NCI-H226 (cell line): Measurements from ENCODE around the gene ZNF469.
"Not testable (repeated sequence)": the region's sequence is repeated elsewhere in the genome, so short reads cannot be mapped to it uniquely, and the experiment has no call there.

Experiments
- DNase-seq: peaks from one replicate; pipeline ENCODE4 v3.0.0-alpha.2; 2015

ZNF469 gene

DNA sequence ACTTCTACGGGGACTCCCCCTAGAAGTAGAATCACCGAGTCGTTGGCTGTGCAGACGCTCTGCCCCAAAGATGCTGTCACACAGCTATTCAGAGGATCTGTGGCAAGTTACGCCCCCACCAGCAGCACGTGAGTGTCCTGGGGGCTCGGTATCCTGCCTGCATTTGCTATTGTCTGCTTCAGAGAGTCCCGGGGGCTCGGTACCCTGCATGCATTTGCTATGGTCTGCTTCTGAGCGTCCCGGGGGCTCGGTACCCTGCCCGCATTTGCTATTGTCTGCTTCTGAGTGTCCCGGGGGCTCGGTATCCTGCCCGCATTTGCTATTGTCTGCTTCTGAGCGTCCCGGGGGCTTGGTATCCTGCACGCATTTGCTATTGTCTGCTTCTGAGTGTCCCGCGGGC lies 23.8 kb upstream of the ZNF469 start:
- no peak for DNase-seq

DNA sequence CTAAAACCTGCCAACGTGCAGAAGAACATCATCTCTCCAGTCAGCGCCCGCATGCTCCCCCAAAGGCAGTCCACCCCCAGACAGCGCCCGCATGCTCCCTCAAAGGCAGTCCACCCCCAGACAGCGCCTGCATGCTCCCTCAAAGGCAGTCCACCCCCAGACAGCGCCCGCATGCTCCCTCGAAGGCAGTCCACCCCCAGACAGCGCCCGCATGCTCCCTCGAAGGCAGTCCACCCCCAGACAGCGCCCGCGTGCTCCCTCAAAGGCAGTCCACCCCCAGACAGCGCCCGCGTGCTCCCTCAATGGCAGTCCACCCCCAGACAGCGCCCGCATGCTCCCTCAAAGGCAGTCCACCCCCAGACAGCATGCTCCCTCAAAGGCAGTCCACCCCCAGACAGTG lies 22.4 kb upstream of the ZNF469 start:
- DNase-seq: not testable (repeated sequence)

DNA sequence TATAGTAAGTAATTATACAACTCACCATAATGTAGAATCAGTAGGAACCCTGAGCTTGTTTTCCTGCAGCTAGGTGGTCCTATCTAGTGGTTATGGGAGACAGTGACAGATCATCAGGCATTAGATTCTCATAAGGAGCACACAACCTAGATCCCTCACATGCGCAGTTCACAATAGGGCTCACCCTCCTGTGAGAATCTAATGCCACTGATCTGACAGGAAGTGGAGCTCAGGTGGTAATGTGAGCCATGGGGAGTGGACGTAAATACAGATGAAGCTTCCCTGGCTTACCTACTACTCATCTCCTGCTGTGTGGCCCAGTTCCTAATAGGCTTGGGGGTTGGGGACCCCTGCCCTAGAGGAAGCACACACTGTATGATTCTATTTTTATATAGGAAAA lies 21.8 kb upstream of the ZNF469 start:
- DNase-seq: no peak

DNA sequence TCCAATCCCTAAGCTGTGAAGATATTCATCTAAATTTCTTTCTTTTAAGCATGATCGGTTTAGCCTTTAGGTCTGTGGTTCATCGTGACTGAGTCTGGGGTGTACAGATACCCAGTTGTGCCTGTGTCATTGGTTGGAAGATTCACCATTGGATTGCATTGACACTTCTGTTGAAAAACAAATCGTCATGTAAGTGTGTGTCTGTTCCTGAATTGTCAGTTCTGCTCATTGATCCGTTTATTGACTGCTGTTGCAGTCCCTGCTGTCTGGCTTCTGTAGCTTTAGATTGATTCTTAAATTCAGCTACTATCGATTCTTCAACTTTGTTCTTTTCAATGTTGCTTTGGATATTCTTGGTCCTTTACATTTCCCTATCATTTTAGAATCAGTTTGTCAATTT lies 21.0 kb upstream of the ZNF469 start:
- DNase-seq: no peak

DNA sequence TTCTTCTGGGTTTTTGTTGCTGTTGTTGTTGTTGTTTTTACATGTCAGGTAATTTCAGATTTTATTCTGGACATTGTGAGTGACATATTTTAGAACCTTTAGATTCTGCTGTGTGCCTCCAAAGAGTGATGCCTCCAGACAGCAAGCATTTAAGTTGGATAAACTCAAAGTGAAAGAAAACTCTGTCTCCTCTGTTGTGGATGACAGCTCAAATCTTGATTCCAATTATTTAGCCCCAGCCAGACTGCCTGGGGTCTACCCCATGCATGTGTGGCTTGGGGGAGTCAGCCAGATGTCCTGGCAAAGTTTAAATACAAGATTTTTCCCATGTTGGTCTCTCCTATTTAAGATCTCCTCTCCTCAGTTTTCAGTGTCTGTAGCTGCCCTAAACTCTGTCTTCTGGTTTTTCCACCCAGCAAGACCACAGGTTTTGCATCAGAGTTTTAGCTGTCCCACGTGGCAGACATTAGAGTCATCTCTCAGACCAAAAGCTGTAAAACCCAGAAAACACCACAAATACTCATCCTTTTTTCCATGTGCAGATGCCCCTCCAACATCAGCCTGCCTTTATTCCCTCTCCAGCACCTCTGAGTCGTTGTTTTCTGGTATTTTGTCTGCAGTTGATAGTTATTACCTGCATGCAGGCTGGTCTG lies 19.4 kb upstream of the ZNF469 start:
- DNase-seq: no peak

DNA sequence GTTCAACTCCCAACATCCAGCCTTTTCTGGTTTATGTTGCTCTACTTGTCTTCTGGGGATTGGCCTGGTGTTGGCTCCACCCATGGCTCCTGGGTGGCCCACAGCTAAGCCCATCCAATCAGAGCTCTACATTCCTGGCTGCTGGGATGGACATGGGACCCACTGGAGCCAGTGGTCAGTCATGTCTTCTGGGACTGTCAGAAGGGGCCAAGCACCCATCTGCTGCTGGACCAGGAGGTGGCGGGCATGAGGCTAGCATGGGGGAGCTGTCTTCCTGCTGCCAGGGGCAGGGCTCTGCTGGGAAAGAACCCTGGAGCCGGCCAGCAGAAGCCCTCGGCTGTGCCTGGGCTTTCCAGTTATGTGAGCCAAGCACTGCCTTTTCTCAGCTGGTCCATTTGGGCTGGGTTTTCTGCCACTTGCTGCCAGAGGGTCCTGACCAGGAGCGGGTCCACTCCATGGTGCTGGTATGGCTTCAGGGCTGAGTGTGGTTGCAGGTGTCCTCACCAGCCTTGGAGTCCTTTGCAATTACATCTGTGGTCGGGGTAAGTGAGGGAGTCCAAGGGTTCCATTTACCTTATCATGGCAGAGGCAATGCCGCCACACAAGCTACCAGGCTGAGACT lies 17.4 kb upstream of the ZNF469 start:
- DNase-seq: no peak

DNA sequence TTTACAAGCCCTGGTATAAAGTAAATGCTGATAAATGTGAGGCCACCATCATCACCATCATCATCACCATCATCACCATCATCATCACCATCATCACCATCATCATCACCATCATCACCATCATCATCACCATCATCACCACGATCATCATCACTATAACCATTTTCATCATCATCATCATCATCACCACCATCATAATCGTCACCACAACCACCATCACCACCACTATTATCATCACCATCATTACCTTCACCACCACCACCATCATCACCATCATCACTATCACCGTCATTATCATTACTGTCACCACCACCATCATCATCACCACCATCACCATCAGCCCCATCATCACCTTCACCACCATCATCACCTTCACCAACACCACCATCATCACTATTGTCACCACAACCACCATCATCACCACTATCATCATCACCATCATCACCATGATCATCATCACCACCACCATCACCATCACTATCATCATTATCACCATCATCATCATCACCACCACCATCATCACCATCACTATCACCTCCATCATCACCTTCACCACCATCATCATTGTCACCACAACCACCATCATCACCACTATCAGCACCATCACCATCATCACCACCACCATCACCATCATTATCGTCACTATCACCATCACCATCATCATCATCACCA lies 16.6 kb upstream of the ZNF469 start:
- DNase-seq: no peak

DNA sequence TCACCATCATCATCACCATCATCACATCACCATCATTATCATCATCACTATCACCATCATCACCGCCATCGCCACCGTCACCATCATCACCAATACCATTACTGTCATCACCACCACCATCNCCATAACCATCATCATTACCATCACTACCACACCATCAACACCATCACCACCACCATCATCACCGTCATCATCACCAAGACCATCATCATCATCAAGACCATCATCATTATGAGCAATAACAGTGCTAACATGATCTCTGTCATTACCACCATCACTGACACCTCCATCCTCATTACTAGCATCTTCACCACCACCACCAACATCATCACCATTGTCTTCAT lies 16.1 kb upstream of the ZNF469 start:
- DNase-seq: no peak

DNA sequence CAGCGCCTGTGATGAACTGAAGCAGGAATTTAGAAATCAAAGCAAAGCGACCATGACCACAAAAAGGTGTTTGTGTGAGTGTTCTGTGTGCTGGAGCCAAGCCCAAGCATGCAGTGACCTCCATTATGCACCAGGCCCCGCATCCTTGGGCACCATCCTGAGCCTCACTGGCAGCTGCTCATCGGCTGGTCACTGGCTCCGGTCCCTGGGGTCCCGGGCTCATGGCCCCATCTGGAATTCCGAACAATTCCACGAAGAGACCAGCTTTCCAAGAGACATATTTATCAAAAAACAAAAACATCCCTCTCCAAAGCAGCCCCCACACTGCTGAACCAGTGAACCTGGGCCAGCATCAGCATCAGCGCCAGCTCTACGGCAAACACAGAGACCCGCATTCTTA lies 15.2 kb upstream of the ZNF469 start:
- no peak for DNase-seq

DNA sequence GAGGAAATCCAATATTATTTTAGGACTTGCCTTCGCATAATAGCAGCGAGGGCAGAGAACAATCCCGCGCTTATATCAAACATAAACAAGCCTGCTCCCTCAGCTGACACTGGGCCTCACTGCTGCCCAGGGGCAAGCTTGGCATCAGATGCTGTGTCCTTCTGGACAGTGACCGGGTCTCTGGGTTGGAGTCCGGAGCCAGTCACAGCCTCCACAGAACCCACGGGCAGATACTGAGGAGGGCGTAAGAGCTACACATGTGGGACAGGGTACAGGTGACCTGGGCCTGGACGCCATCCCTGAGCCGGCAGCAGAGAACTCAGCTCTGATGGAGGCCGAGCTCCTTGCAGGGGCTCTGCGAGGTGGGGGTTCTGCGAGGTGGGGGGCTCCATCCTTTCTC lies 14.7 kb upstream of the ZNF469 start:
- DNase-seq: no peak

DNA sequence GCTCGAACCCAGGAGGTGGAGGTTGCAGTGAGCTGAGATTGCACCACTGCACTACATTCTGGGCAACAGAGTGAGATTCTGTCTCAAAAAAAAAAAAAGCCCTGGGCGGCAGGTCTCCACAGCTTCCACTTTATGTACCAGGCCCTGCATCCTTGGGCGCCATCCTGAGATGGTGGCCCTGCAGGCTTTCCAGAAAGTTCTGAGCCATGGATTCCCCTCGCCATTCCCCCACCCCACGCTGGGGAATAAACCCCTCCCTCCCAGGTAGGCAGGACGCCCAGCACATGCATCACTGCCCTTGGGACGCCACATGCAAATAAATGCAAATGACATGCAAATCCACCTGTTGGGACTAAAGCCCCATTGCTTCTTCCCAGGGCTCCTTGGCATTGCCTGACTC lies 13.8 kb upstream of the ZNF469 start:
- DNase-seq: no peak

DNA sequence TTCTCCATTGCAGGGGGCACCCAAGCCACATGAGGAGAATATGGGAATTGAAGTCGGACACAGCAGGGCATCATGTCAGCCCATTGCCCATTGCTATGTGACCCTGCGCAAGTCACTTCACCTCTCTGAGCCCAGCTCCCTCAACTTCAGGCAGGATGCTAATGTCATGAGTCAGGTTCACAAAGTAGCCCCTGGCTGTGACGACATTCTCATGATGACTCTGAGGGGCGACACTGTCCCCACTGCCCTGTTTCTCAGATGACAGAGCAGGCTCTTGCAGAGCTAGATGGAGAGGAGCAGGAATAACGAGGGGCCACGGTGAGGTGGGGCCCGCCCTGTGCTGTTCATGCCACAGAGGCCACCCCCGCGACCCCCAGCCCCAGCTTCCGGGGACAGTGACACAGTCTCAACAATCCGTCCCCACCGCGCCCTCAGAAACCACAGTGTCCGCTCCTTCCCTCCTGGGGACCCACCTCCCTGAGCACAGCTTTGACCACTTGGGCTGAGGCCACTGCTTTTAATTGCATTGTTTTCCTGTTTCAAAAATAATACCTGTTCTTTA lies 13.2 kb upstream of the ZNF469 start:
- DNase-seq: no peak

DNA sequence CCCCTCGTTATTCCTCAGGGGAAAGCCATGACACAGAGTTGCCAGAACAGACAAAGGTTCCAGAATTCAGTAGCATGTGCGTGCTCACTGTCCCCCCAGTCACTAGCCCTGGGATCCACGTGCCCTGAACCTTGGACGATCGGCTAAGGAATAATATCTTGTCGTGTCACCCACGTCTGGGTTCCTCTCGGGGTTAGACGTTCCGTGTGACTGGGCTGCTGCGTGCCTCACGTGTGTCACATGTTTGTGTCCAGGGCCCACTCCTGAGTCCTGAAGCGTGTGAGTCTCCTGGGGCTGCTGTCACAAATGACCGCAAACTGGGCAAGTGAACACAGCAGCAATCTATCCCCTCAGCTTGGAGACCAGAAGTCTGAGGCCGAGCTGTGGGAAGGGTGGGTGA lies 12.4 kb upstream of the ZNF469 start:
- no peak for DNase-seq

DNA sequence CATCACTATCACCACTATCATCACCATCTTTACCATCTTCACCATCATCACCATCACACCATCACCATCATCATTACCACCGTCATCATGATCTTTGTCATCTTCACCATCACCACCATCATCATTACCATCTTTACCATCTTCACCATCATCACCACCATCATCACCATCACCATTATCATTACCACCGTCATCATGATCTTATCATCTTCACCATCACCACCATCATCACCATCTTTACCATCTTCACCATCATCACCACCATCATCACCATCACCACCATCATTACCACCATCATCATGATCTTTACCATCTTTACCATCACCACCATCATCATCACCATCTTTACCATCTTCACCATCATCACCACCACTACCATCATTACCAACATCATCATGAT lies 10.2 kb upstream of the ZNF469 start:
- no peak for DNase-seq

DNA sequence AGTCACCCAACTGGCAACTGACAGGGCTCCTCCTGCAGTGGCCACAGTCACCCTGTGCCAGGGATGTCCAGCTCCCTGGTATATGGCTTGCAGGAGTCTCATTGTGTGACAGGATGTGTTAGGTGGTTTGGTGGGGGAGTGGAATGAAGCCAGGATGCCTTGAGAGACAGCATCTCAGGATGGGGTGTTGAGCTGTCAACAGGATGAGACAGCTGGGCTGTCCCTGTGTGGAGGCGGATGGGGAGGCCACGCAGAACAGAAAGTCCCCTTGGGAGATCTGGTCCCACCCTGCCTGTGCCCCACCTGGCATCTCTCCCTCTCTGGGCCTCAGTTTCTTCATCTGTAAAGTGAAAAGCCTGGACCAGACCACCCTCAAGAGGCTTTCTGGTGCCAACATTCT lies 9.5 kb upstream of the ZNF469 start:
- DNase-seq: no peak

DNA sequence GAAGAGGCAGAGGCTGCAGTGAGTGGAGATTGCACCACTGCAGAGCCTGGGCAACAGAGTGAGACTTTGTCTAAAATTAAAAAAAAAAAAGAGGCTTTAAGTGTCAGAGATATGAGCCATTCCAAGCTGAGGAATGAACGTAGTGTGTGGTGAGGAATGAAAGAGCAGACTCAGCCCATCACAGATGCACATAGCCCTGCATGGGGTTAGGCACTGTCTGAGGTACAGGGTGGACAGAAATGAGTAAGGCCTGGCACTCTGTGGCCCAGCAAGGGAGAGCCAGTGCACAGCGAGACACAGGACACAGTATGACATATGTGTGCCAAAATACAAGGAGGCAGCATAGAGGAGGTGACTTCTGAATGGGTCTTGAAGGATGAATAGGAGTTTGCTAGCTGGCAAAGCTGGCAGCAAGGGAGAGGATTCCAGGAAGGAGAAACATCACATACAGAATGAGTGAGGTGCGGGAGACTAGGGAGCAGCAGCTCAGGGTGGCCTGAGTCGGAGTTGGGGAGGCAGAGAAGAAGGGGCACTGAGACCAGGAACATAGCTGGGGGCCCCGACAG lies 8.7 kb upstream of the ZNF469 start:
- no peak for DNase-seq

DNA sequence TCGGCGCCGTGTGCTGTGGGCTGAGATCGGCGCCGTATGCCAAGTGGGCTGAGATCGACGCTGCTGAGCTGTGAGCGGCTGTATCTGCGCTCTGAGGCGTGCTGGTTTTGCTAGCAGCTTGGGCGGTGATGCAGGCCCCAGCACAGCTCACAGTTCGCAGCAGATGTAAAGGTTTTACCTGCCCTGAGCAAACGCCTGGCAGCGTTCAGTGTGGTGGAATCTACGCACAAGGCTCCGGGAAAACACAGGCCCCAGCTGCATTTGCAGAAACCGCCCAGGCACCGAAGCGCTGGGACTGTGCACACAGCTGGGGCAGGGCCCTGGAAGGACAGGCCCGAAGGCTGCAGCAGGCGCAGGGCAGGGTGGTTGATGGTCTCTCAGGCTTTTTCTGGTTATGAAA lies 8.0 kb upstream of the ZNF469 start:
- no peak for DNase-seq

DNA sequence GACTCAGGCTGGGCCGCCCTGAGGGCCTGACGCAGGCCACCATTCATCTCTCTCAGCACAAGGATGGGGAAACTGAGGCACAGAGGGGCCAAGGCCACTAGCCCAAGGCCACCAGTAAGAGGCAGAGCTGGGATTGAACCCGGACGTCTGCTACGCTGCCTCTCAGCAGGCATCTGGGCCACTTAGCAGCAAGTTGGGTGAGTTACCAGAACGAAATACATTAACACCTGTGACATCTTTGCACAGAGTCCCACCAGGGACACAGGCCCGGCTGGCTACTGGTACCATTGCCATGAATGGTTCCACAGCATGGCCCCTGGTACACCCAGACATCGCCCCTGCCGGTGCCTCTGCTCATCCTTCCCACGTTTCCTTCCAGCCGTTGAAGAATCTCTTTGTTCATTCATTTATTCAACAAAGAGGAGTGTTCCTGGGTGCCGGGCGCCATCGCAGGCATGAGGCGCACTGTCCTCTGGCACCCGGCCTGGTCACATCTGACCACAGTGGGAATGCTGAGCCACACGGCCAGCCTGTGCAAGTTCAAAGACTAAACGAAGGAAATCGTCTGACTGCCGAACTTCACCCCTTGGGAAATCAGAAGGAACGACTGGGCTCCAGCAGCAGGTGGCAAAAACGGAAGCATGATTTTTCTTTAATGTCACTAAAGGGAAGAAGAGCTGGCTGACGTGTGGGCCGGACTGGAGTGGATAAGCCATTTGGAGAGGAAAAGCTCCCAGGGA lies 7.4 kb upstream of the ZNF469 start:
- no peak for DNase-seq

DNA sequence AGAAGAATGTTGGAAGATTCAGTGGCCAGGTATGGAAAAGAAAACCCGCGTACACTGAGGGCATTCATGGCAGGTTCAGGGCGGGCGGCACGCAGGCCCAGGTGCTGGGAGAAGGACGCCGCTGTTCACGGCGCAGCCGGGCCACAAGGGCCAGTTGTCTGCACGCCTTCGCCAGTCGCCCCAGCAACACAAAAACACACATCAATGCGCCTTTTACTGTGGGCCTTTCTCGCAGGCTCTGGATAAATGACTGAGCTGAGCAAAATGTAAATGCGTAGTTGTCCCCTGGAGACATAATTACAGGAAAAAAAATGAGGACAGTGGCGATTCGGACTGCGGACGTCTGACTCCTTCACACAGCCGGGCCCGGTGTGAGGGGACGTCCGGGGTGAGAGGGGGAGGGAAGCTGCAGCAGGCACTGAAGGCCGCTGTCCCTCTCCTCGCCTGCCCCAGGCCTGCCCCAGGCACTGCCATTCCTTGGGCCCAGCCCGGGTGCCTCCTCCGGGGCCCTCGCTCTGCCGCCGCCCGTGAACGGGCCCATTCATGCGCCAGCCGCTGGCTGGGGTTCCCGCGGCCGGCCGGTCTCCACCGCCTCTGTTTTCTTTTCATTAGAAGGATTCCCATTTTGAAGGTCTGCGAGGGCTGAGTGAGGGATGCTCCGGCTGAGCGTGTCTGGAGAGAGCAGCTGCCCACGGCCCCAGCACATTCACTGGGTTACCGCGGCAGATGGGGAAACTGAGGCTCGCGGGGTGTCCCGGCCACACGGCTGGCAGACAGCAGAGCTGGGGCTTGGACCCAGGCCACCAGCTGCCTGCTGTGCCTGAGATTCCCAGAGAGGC lies 6.5 kb upstream of the ZNF469 start:
- no peak for DNase-seq

DNA sequence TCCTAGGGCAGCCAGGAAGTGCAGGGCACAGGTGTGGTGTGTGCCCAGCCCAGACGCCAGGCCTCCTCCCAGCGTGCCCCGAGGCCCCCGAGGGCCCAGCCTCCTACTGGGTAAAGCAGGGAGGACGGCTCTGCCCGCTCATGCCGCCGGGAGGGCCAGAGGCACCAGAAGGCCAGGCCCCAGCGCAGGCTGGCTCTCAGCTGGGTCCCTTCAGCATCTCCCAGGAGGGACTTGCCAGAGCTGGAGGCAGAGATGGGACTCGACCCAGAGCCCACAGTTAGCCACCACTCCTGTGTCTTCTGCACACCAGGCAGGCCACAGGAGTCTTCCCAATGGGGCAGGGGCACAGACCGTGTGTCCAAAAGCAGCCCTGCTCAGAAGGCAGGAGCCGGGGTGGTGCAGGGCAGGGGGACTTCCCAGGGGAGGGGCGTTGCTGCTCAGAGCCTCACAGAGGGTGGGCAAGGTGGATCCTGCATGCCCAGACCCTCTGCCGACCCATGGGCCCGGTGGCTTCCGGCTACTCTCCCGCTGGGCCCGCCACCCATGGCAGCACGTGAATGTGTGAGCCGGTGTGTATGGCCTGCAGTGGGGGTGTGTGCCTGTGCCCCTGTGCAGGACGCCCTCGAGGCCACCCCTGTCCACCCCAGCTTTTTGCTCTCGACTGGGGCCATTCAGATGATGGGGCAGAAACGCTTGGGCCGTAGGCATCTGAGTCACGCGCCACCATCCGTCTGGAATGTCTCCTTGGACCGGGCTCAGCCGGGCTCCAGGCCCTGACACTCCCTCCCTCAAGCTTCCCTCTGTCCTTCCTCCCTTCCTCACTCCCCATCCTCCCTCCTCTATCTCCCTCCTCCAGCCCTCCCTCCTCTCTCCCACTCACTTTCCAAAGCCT lies 5.7 kb upstream of the ZNF469 start:
- DNase-seq: peak; percentile 37

DNA sequence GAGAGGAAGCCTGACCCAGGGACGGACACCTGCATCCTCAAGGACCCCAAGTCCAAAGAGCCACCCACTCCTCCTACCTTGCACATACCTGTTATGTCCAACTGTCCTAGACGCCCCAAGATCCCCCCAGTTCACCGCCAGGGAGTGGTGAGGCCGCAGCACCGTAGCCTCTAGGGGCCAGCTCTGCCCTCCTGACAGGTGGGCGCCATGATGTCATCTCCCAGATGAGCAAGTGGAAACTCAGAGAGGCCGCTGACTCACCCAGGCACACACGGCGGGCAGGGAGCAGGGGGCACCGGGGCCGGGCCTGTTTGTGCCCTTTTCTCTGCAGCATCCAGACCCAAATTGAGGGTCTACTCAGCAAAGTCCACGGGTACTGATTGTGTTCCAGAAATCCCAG lies 4.8 kb upstream of the ZNF469 start:
- DNase-seq: peak; percentile 21
